ENCODE measurements around the gene TAF6L.
"Not testable (repeated sequence)": the region's sequence is repeated elsewhere in the genome, so short reads cannot be mapped to it uniquely, and the experiment has no call there.

The TAF6L gene

GRCh38 chr11:62757846-62758788, 13.1 kb upstream of the TAF6L start:
- DNase-seq, result no peak

GRCh38 chr11:62760867-62761227, 10.3 kb upstream of the TAF6L start:
- DNase-seq, result not testable (repeated sequence)

- DNase-seq, result no peak
Observed at GRCh38 chr11:62770778-62771143, 435 bp upstream of the TAF6L start.

- no peak for DNase-seq
Observed at GRCh38 chr11:62774407-62774806, 3.2 kb downstream of the TAF6L start.

- DNase-seq, result no peak
Observed at GRCh38 chr11:62775646-62776045, 4.5 kb downstream of the TAF6L start.

GRCh38 chr11:62777389-62777788, 6.2 kb downstream of the TAF6L start:
- DNase-seq, result no peak

GRCh38 chr11:62778441-62778840, 7.2 kb downstream of the TAF6L start:
- no peak for DNase-seq

- DNase-seq, result no peak
Observed at GRCh38 chr11:62782753-62783152, 11.6 kb downstream of the TAF6L start.

- DNase-seq, result peak; percentile 25
Observed at GRCh38 chr11:62786318-62787004, 15.3 kb downstream of the TAF6L start.

GRCh38 chr11:62787005-62787759, 16.0 kb downstream of the TAF6L start, which contains the start of gene TMEM179B:
TMEM179B (plus strand) TSS chr11:62787402; CDS start chr11:62787432, 30 bp downstream.
- DNase-seq, result peak; percentile 90

- no peak for DNase-seq
Observed at GRCh38 chr11:62788991-62789390, 17.8 kb downstream of the TAF6L start.

- no peak for DNase-seq
Observed at GRCh38 chr11:62789576-62789975, 18.4 kb downstream of the TAF6L start.

- DNase-seq, result peak; percentile 9
Observed at GRCh38 chr11:62791501-62792201, 20.5 kb downstream of the TAF6L start, which contains the start of gene TMEM223. TMEM223 (minus strand) TSS chr11:62792006; CDS start chr11:62791994, 12 bp downstream.

GRCh38 chr11:62792202-62792575, 21.0 kb downstream of the TAF6L start:
- no peak for DNase-seq

- no peak for DNase-seq
Observed at GRCh38 chr11:62794201-62794775, 23.1 kb downstream of the TAF6L start.

GRCh38 chr11:62796281-62796680, 25.1 kb downstream of the TAF6L start:
- no peak for DNase-seq

- DNase-seq, result no peak
Observed at GRCh38 chr11:62799486-62799885, 28.3 kb downstream of the TAF6L start.

GRCh38 chr11:62801071-62801470, 29.9 kb downstream of the TAF6L start:
- no peak for DNase-seq

- DNase-seq, result no peak
Observed at GRCh38 chr11:62804310-62805075, 33.3 kb downstream of the TAF6L start.

GRCh38 chr11:62805076-62805892, 34.1 kb downstream of the TAF6L start, which contains the start of gene NXF1:
NXF1 (minus strand) TSS chr11:62805440; CDS start chr11:62805356, 84 bp downstream.
- peak; percentile 72 for DNase-seq

All from NCI-H1436 treated with DMSO at 0.1 percent for 48 hours (cell line).